Bronchial epithelial cell (primary cell): Measurements from ENCODE around the gene CBX7. TPM values are rescaled to one million over a fixed set of nuclear protein-coding genes. Genes with fewer than 3 reads are reported as not detected.
A peak's percentile ranks its signal among the peaks of the same experiment; 100 is the strongest.

ENCODE experiments used
- DNase-seq: peaks from one replicate; pipeline ENCODE4 v3.0.0-alpha.2; 2010; ENCODE audit warnings: low read depth
- FAIRE-seq: peaks from 2 replicates; lab custom pipeline; 2011; peaks lifted over from hg19 to GRCh38; lab: Jason Lieb, UNC
- H3K27me3 ChIP-seq: 2 replicates; pipeline ENCODE4 v1.5.1; 2011; ENCODE audit warnings: low read length; ENCODE audit not compliant: control insufficient read depth, insufficient read depth
- H3K36me3 ChIP-seq: 2 replicates; pipeline ENCODE4 v1.5.1; 2011; ENCODE audit warnings: low read length; ENCODE audit not compliant: control insufficient read depth, insufficient read depth
- H3K4me3 ChIP-seq: 2 replicates; pipeline ENCODE4 v1.5.1; 2011; ENCODE audit warnings: mild to moderate bottlenecking, low read depth, low read length, control low read depth
- CTCF ChIP-seq: IDR thresholded peaks from 2 replicates; pipeline ENCODE4 v1.5.1; 2011; ENCODE audit warnings: mild to moderate bottlenecking, moderate library complexity, low read length, control low read depth, inconsistent platforms; ENCODE audit not compliant: insufficient read depth, severe bottlenecking
- total RNA-seq: library from RNA; depleted of rRNA; stranded (reverse); fragments of >200 nt; gene quantifications from 2 replicates; pipeline ENCODE4 v1.2.1, GENCODE V29; 2014

CBX7 gene
- total RNA-seq, 1 donor from 2014 or later: 2.1 TPM

GRCh38 chr22:39176714-39177455, 24.4 kb upstream of the CBX7 start:
- H3K4me3 ChIP-seq: no peak overlapping the region
- H3K27me3 ChIP-seq: no peaks in the 10 kb centered on the region
- DNase-seq (no peak), FAIRE-seq (no peak)
- TF ChIP-seq CTCF: no peak
- no peaks in the 10 kb centered on the region for H3K36me3 ChIP-seq

- DNase-seq: no peak
- H3K36me3 ChIP-seq: no peaks in the 10 kb centered on the region
- no peaks in the 10 kb centered on the region for H3K27me3 ChIP-seq
- H3K4me3 ChIP-seq: no peak overlapping the region
- TF ChIP-seq CTCF: no peak
- FAIRE-seq: no peak
Observed at GRCh38 chr22:39176143-39176713, 23.7 kb upstream of the CBX7 start.

GRCh38 chr22:39175353-39176142, 23.1 kb upstream of the CBX7 start:
- DNase-seq: no peak
- FAIRE-seq: no peak

GRCh38 chr22:39174498-39175352, 22.2 kb upstream of the CBX7 start:
- Histone ChIP-seq H3K36me3 (no peaks in the 10 kb centered on the region), H3K27me3 (no peaks in the 10 kb centered on the region), H3K4me3 (no peak overlapping the region)
- FAIRE-seq: no peak
- no peak for TF ChIP-seq CTCF
- DNase-seq: peak; percentile 47

More at GRCh38 chr22:39175353-39176142, 23.1 kb upstream of the CBX7 start:
- Histone ChIP-seq H3K27me3 (no peaks in the 10 kb centered on the region), H3K4me3 (no peak overlapping the region), H3K36me3 (no peaks in the 10 kb centered on the region)
- TF ChIP-seq CTCF: no peak

- Histone ChIP-seq H3K4me3 (no peak overlapping the region), H3K27me3 (no peaks in the 10 kb centered on the region), H3K36me3 (no peaks in the 10 kb centered on the region)
- DNase-seq (no peak), FAIRE-seq (peak; percentile 92)
- no peak for TF ChIP-seq CTCF
Observed at GRCh38 chr22:39173787-39174497, 21.5 kb upstream of the CBX7 start.
